Measurements from ENCODE around the gene ZBTB4. TPM values are rescaled to one million over a fixed set of nuclear protein-coding genes. Genes with fewer than 3 reads are reported as not detected.

Gene ZBTB4
- total RNA-seq, 1 donor from 2014 or later: 63.4 TPM

DNA sequence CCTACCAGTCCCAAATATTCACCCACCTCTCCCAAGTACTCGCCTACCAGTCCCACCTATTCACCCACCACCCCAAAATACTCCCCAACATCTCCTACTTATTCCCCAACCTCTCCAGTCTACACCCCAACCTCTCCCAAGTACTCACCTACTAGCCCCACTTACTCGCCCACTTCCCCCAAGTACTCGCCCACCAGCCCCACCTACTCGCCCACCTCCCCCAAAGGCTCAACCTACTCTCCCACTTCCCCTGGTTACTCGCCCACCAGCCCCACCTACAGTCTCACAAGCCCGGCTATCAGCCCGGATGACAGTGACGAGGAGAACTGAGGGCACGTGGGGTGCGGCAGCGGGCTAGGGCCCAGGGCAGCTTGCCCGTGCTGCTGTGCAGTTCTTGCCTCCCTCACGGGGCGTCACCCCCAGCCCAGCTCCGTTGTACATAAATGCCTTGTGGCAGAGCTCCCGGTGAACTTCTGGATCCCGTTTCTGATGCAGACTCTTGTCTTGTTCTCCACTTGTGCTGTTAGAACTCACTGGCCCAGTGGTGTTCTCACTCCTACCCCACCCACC lies 34.5 kb upstream of the ZBTB4 start:
- Histone ChIP-seq H3K4me1 (peaks cover 3% of the 10 kb centered on the region), H3K27ac (replicated peaks) (no peak overlapping the region), H3K4me3 (no peak overlapping the region), H3K27me3 (ENCODE audit: low read depth) (no peaks in the 10 kb centered on the region), H3K9me3 (replicated peaks) (no peaks in the 10 kb centered on the region), H3K36me3 (peaks cover 57% of the 10 kb centered on the region)
- no peak for DNase-seq
- intact Hi-C loops (cut with micrococcal nuclease): loop anchor here (10.0 kb wide), 1 partner anchor 51 kb away; the partner anchor contains the start of gene SENP3
- TF ChIP-seq CTCF (IDR thresholded peaks at IDR 0.05; ENCODE audit: borderline replicate concordance): no peak

- Histone ChIP-seq H3K27me3 (ENCODE audit: low read depth) (no peaks in the 10 kb centered on the region), H3K4me1 (peaks cover 3% of the 10 kb centered on the region), H3K36me3 (peaks cover 67% of the 10 kb centered on the region), H3K27ac (replicated peaks) (no peak overlapping the region), H3K9me3 (replicated peaks) (no peaks in the 10 kb centered on the region), H3K4me3 (no peak overlapping the region)
- no peak for DNase-seq
- TF ChIP-seq CTCF (IDR thresholded peaks at IDR 0.05; ENCODE audit: borderline replicate concordance): no peak
- intact Hi-C loops (cut with micrococcal nuclease): loop anchor here (10.0 kb wide), 1 partner anchor 52 kb away; the partner anchor contains the start of gene SENP3
Measured at GRCh38 chr17:7512824-7513540, 33.6 kb upstream of the ZBTB4 start.

DNA sequence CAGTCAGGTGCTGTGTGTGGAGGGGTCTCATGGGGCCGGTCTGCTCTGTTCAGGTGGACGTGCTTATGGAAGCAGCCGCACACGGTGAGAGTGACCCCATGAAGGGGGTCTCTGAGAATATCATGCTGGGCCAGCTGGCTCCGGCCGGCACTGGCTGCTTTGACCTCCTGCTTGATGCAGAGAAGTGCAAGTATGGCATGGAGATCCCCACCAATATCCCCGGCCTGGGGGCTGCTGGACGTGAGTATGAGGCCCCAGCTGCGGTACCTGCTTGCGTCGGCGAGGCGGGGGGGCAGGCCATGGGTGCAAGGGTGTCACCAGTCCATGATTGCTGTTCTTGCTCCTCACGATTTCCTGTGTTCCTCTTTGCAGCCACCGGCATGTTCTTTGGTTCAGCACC lies 32.7 kb upstream of the ZBTB4 start:
- peaks cover 3% of the 10 kb centered on the region for H3K4me1 ChIP-seq
- no peaks in the 10 kb centered on the region for H3K9me3 ChIP-seq (replicated peaks)
- TF ChIP-seq CTCF (IDR thresholded peaks at IDR 0.05; ENCODE audit: borderline replicate concordance): no peak
- H3K4me3 ChIP-seq: no peak overlapping the region
- H3K27me3 ChIP-seq (ENCODE audit: low read depth): no peaks in the 10 kb centered on the region
- intact Hi-C loops (cut with micrococcal nuclease): loop anchor here (10.0 kb wide), 1 partner anchor 53 kb away; the partner anchor contains the start of gene SENP3
- peaks cover 75% of the 10 kb centered on the region for H3K36me3 ChIP-seq
- DNase-seq: no peak
- H3K27ac ChIP-seq (replicated peaks): no peak overlapping the region

DNA sequence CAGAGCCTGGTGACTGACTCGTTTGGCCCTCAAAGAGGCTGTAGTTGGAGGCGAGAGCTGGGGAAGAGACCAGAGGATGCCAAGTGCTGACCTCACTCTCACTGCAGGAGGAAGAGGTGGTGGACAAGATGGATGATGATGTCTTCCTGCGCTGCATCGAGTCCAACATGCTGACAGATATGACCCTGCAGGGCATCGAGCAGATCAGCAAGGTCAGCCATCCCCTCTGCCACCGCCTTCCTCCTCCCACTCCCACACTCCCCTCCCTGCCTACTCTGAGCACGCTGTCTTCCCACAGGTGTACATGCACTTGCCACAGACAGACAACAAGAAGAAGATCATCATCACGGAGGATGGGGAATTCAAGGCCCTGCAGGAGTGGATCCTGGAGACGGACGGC lies 31.7 kb upstream of the ZBTB4 start:
- Histone ChIP-seq H3K27me3 (ENCODE audit: low read depth) (no peaks in the 10 kb centered on the region), H3K9me3 (replicated peaks) (no peaks in the 10 kb centered on the region), H3K4me1 (peaks cover 3% of the 10 kb centered on the region), H3K36me3 (peaks cover 85% of the 10 kb centered on the region), H3K4me3 (no peak overlapping the region), H3K27ac (replicated peaks) (no peak overlapping the region)
- DNase-seq: no peak
- TF ChIP-seq CTCF (IDR thresholded peaks at IDR 0.05; ENCODE audit: borderline replicate concordance): no peak
- intact Hi-C loops (cut with micrococcal nuclease): loop anchor here (10.0 kb wide), 1 partner anchor 54 kb away; the partner anchor contains the start of gene SENP3

DNA sequence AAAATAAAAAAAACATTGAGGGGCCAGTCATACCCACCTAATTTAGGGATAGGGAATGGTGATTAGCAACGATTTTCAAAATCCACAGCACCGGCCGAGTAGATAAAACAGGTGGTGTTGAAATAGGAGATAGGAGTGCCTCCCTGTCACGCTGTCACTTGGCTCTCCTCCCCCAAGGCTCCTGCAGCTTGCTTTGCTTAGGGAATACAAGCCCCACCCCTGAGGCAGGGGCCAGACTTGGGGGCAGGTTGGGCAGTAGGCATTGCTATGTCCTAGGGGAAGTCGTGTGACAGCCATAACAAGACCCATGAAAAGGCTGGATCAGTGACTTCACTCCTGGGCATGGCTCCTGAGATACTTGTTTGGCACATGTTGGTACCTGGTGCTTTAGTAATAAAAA lies 30.5 kb upstream of the ZBTB4 start:
- no peaks in the 10 kb centered on the region for H3K27me3 ChIP-seq (ENCODE audit: low read depth)
- no peak overlapping the region for H3K4me3 ChIP-seq
- H3K4me1 ChIP-seq: peaks cover under 1% of the 10 kb centered on the region
- TF ChIP-seq CTCF (IDR thresholded peaks at IDR 0.05; ENCODE audit: borderline replicate concordance): no peak
- H3K9me3 ChIP-seq (replicated peaks): no peaks in the 10 kb centered on the region
- peaks cover 97% of the 10 kb centered on the region for H3K36me3 ChIP-seq
- no peak overlapping the region for H3K27ac ChIP-seq (replicated peaks)
- no peak for DNase-seq
- intact Hi-C loops (cut with micrococcal nuclease): loop anchor here (10.0 kb wide), 1 partner anchor 55 kb away; the partner anchor contains the start of gene SENP3

Data from left ventricle myocardium inferior (tissue), 1 donor.